Activated CD4-positive, alpha-beta T cell treated with anti-CD3 and anti-CD28 coated beads, Interleukin-2, amount 50 U/mL, for 4 hours (primary cell): Measurements from ENCODE around the gene GNAT1.
"Not testable (repeated sequence)": the region's sequence is repeated elsewhere in the genome, so short reads cannot be mapped to it uniquely, and the experiment has no call there.

Source experiments
- DNase-seq, 2 experiments: peaks; one replicate each; pipeline ENCODE4 v3.0.0-alpha.2; 2020

The GNAT1 gene

DNA sequence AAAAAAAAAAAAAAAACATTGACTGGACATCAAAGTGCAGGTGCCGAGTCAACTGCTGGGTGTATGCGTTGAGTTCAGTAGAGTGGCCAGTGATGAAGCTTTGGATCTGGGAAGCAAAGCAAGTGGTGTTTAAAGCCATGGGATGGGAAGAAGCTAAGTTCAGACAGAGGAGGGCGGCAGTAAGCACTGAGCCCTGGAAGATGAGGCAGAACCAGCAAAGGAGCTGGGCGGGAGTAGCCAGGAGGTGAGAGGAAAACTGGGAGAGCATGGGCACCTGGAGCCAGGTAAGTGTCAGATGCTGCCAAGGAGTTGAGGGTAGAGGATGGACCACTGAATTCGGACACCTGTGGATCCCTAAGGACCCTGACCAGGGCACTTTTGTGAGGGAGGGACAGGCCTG, 33.2 kb downstream of the GNAT1 start:
- DNase-seq, result no peak

DNA sequence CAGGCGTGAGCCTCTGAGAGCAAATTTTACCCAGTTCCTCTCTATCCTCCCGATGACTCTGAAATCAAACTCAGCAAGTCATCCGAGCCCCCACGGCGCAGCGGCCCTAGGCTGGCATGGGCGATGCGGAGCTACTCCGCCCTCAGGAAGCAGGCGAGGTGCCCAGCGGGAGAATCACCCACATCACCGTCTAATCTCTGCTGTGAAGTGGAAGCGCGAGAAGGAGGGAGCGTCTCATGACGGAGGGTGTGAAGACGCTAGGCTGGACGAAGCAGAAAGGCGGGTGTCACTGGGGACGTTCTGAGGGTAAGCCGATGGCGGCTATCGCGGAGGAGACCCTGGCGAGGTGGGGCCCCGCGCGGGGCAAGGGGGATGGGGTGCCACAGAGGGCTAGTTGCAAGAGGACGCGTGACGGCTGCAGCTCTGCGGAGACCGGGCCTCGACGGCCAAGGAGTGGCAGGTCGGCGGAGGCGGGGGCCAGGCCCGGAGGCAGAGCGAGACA, 35.5 kb downstream of the GNAT1 start:
- peak; percentile 21 to 23 for DNase-seq

DNA sequence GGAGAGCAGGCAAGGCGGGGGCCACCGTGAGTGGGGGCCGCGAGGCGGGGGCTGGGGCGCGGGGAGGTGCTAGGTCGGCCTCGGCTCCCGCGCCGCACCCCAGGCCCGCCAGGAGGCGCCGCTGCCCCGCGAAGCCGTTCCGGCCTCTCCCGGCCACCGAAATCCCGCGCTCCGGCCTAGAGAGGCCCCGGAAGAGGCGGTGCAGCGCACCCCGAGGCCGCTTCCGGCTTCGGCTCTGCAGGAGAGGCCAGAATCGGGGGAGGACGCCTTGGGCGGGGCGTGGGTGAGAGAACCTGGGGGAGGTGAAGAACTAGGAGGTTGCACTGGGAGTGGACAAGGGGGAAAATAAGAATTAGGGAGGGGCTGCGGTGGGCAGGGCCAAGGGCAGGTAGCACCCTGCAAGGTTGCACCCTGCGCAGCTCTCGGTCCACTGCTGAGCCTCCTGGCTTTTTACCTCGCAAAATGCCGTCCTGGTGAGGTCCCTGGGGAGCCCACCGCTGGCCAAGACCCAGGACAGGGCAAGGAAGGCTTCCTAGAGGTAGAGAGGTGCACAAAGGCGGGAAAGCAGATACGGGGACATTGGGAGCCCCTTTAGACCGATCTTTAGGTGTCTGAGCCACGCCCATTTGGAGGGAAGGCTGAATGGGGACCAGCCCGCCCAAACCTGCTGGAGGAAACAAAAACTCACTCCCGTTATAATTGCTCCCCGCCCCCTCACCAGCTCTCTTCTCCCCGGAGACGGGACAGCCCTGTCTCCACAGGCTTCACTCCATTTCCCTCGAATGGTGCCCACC, 36.2 kb downstream of the GNAT1 start:
- DNase-seq, result peak; percentile 80 to 82

DNA sequence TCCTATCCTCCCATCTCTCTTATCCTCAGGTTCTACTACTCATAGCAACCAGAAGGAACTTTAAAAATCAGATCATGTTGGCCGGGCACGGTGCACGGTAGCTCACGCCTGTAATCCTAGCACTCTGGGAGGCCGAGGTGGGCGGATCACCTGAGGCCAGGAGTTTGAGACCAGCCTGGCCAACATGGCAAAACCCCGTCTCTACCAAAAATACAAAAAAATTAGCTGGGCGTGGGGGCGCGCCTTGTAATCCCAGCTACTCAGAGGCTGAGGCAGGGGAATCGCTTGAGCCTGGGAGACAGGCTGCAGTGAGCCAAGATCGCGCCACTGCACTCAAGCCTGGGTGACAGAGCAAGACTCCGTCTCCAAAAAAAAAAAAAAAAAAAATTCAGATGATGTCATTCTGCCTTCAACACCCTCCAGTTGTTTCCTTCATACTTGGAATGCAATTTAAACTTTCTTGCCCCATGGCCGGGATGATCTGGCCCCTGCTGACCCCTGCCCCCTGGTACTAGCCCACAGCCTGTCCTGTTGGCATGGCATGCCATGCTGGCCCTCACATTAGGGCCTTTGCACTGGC, 36.9 kb downstream of the GNAT1 start:
- DNase-seq, result not testable (repeated sequence)

DNA sequence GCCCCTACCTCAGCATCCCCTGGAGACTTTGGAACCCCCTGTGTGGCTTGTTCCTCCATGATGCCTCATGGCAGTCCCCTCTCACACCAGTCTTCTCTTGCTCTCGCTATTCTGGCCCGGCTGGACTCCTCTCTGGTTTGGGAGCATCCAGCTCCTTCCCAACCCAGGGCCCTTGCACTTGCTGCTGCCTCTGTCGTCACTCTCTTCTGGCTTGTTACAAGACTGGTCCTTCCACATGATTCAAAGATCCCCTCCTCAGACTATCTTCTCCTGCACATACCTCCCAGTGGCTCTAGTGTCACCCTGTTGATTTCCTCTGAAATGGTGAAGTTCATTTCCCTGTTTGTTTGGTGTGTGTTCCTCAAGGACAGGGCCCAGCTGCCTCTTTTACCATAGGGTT, 38.1 kb downstream of the GNAT1 start:
- DNase-seq, result no peak

DNA sequence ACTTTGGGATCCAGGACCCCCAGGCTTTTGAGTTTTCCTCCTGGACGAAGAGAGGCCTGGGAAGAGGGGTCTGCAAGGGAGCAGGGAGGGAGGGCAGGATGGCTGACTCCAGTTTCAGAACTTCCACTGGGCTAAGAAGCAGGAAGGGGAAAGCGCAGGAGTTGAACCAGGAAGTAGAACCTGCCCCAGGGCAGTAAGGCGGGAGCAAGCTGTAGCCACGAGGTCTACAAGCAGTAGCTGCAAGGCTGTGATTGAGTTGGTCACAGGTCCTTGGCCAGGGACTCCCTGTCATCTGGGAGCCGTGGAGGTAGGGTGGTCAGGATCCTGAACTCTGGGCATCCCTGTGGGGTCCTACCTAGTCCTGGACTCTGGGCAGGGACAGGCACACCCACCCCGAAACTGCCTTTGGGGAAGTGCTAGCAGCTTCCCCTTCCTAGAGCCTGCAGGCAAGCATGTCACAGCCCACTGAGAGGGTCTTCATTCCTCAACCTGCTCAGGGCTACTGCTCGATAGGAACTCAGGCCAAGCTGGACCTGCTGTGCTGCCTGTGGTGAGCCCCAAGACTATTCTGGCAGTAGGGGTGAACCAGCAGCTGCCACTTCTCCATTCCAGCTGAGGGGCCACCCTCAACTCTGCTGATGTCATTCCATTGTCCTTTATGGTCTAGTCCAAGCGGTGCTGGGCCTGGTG, 38.8 kb downstream of the GNAT1 start:
- DNase-seq, result no peak

DNA sequence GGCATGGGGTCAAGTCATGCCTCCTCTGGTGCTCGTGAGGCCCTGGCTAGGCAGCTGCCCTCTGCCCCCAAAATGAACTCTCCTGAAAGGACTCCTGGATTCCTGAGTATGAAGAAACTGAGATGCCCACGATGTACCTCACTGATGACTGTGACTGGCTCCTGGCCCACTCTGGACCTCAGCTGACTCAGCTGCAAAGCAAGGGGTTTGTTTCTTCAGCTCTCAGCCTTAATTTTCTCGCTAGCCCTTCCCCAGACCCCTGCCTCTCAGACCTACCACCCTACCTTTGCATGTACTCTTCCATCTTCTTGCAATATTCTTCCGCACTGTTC, 39.4 kb downstream of the GNAT1 start:
- DNase-seq, result no peak

DNA sequence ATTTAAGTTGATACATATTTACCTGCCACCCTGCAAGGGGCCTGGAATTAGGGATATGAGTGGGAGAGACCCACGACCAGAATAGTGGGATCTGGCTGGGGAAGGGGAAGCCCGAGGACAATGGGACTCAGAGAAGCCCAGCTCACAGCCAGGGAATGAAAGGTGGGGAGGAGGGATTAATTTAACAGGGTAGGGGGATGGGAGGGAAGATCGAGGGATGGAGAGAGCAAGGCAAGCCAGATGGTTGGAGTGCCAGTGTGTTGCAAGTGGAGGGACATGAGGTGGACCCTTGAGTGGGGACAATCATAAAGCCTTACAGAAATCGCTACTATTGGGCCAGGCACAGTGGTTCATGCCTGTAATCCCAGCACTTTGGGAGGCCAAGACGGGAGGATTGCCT, 40.2 kb downstream of the GNAT1 start:
- no peak for DNase-seq

DNA sequence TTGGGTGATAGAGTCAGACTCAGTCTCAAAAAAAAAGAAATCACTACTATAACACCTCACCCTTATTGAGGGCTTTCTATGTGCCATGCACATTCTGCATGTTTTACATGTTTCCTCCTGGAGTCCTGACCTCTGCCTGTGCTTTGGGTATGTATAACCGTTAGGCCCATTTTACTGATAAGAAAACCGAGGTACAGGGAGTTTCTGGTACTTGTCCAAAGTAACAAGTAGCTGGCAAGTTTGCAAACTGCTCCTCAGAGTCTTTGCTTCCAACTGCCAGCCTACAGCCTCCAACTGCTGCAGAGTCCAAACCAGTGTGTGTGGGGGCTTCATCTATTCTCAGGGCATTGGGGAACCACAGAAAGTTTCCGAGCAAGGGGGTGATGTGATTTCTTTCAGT, 40.9 kb downstream of the GNAT1 start:
- no peak for DNase-seq

DNA sequence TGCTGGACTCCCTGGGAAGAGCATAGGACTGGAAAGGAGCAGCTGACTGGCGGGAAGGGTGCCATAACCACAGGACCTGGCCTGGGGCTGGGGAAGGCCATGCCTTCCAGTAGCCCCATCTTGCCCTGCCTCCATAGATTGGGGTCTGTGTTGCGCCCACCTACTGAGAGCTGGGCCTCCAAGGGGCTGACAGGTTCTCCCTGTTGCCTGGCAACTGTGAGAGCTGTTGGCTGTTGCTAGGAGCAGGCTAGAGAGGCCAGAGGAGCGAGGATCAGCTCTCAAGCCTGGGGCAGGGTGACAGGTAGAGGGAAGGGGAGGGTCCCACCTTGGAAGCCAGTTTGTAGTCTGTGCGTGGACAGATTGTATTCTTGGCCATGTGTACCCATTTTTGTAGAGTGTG, 41.8 kb downstream of the GNAT1 start:
- DNase-seq, result no peak

DNA sequence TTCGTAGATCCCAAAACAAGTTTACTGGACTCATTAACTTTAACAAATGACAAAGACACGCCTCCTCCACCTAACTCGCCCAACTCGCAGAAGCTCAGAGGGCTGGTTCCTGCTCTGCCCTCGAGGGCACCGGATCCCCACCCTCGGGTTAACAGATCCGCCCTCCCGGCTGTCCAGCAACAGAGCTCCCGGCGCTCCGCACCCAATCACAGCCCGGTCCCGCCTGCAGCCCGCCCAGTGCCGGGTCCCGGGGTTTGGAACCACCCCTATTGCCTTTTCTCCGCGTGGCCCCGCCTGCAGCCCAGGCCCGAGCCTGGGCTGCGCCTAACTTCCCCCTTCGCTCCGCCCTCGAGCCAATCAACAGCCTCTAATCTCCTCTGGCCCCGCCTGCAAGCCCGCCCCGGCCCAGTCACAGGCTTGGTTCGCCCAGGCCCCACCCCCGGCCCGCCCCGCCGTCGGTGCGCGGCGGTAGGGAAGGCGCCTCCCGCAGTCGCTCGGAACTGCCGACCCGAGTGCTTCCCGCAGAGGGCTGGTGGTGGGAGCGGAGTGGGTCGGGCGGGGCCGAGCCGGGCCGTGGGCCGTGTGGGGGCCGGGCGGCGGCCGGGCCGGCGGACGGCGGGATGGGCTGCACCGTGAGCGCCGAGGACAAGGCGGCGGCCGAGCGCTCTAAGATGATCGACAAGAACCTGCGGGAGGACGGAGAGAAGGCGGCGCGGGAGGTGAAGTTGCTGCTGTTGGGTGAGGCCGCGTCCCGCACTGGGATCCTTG, 44.5 kb downstream of the GNAT1 start, which contains the start of gene GNAI2:
Gene GNAI2 (plus strand): TSS at position 489 of the 768 bp plus-strand sequence. CDS start 132 bp downstream, at position 621.
- DNase-seq, result peak; percentile 99

DNA sequence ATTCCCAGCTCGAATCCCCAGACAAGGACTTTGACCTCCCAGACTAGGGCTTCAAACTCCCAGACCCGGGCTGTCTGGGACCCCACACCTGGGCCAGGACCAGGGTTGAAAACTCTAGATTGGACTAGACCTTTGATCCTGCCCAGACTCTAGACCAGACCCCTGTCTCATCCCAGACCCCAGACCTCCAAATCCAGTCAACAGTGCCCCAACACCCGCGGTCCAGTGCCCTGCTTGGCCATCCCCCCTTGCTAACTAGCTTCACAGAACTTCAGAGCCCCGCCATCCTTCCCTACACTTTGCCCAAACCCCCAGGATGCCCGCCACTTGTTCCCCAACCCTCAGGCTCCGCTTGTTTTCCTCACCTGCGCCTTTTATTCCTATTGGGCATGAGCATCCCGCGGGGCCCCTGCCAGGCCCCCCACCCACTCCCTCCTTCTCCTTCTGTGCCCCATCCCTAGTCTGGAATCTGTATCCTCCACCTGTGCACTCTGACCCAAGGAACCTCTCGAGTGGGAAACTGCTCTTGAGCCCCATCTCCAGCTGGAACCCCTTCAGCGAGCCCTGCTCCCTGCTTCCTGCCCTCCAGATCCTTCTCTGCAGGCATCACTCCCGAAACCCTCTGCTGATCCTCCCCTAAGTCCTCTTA, 45.2 kb downstream of the GNAT1 start:
- no peak for DNase-seq

DNA sequence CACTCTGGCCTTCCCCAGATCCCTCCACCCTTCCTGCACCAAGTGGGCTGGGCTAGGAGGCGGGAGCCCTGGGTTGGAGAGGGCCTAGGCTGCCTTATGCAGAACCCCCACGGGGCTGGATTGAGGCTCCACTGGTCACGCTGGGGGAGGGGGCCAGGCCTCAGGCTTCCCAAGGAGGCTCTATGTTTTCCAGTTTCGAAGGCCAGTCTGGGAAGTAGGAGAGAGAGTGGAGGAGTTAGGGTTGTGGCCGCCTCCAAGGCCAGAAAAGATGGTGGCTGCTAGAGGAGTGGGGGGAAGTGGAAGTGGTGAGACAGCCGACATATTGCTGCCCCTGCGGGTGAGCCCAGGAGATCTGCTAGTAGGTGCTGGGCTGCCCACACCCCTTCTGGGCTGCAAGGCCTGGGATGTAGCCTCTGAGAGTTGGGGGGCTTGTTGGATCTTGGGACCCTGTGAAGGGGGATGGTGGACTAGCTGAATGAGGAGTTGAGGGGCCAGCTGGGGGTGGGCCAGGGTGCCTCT, 45.8 kb downstream of the GNAT1 start:
- DNase-seq, result no peak

DNA sequence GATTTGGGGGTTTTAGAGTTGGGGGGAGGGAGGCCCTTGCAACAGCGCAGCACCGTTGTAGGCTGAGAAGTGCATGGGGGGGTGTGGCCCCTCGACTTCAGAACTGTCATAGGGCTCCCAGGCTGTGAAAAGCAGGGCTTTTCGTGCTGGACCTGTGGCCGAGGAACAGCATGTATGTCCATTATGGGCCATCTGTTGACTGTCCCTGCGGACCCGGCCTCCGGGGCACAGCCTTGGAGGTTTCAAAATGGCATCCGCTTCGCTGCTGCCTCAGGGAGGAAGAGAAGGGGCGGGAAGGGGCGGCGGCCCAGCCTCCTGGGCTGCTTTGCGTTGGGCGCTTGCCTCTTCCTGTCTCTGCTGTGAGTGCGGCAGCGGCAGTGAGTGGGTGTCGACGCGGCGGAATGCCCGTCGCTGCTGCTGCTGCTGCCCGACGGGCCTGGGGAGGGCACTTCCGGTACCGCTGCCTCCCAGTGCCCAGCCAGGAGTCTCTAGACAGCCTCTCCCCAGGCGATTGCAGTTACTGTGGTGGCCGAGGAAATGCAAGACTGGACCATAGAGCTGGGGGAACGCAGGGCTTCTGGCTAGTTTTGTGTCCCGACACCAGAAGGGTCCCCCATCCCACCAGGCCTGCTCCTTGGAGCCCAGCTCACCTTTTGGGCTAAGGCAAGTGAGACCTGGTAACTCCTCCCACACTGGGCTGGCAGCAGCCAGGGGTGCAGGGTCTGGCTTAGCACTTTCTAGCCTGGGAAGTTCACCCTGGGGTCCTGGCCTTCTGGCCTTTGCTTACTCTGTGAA, 46.5 kb downstream of the GNAT1 start:
- peak; percentile 83 for DNase-seq

DNA sequence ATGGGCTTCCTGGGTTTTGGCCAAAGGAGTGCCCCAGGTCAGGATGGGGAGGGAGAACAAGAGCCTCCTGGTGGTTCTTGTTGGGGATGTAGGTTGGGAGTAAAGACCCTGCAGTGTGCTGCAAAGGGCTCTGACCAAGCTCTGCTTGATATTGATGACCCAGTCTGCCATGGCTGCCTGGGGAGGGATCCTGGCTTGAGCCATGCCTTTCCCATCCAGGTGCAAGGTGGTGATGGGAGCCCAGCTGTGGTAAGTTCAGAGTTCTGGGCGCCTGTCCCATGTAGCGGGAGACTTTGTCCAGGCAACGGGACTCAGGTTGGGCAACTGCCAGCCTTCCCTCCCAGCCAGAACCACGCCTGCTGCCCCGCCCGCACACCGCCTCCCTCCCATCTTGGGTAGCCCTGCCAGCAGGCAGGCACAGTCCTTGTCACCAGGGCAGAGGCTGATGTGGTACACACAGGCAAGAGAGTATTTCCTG, 47.2 kb downstream of the GNAT1 start:
- DNase-seq, result no peak

DNA sequence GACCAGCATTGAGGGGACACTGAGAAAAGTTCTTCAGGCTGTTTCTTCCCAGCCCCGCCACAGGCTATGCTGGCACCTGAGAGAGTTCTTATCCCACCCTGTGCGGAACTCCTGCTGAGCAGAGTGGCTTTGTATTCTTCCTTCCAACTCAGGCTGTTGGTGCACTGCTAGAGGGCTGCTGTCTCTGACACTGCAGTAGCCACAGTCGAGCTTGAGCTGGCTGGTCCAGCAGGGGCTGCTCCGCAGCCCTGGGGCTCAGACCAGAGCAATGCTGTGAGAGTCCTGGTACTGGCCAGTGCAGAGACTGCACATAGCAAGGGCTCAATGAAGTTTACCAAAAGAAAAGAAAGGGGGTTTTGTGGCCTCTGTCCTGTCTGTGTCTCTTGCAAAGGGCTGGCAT, 48.2 kb downstream of the GNAT1 start:
- DNase-seq, result no peak

DNA sequence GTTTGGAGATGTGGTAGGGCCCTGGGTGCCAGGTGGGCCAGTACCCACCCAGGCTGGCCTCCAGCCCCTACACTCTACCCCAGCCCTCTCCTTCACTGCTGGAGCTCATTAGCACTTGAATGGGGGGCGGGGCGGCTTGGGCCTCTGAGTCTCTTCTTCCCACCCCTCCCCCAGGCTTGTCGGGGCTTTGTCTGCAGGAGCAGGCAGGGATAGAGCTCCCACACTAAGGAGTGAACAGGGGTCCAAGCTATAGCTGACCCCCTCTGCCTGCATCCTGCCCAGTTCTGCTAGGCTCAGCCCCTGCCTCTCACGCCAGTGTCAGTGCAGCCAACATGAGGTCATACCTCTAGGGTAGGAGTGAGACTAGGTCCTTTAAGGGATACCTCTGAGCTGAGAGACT, 49.8 kb downstream of the GNAT1 start:
- no peak for DNase-seq

DNA sequence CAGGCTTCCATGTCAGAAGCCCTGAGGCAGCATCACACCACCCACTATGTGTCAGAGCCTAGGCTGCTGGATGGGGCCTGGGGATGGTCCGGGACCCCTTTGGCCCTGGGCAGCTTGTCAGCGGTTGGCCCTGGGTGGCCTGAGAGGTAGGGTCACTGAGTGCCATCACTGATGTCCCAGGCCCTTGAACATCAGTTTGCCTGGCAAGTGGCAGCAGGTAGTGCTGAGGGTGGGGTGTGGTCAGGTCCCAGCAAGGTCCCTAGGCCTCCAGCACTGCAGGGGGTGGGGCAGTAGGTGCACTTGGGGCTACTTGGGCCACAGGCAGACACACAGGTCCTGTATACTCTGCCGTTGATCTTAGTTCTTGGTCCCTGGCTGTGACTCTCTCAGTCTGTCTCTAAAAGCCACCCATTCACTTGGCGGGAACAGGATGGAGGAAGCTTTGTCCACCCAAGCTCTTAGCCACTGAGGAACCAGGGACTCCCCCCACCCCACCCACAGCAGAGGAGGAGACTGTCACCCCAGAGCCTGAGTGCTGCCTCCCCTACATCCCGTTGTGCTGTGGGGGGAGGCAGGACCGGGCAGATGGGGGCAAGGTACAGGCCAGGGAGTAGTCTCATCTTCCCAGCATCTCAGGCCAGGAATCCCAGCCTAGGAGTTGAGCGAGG, 50.4 kb downstream of the GNAT1 start:
- no peak for DNase-seq

DNA sequence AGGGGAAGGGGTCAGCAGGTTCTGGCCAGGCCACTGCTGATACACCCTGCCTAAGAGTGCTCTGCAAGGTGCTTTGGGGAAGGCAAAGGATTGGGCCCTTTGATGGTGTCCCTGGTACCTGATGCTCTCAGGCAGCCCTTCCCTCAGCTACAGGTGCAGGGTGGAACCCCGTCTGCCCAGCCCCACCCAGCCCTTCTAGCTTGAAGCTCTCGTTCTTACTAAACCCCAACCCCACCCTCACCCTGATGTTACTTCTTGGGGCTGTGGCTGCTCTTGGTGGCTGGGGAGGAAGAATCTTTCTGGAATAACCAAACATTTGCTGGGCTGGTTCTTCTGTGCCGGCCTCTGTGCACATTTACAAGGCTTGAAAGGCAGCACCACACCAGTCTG, 51.0 kb downstream of the GNAT1 start:
- DNase-seq, result no peak

DNA sequence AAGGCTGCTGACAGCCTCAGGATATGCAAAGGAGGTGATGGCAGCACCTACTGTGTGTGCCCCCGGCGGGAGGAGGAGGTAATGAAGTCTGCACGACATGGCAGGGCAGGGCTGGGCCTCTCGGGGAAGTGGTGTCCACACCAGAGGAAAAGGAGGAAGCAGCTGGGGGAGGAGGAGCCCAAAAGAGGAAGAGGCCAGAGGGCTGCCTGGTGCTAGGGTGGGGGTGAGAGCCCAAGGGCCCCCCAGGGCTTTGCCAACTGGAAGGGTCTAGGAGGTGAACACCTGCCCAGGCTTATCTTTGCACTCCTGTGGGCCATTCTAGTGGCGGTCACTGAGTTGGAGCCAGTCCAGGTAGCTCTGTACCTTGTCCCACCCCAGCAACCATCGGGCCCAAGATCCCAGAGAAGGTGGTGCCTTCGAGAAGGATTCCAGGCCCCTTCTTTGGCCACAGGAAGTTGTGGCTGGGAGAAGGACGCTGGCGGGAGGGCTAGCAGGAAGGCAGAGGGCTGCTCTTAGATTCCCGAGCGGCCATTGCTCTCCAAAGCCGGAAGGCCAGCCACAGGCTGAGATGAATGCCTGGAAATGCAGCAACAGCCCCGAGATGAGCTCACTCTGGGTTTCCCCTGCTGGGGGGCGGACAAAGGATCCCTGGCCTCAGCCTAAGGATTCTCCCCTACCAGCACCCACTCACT, 51.6 kb downstream of the GNAT1 start:
- DNase-seq, result peak; percentile 19 to 37
